ENCODE results near the gene PLEKHM3. TPM values are rescaled to one million over a fixed set of nuclear protein-coding genes. Genes with fewer than 3 reads are reported as not detected.

PLEKHM3 gene
- total RNA-seq, 1 donor: 23.5 TPM

GRCh38 chr2:207885010-207885409 lies 140.3 kb downstream of the PLEKHM3 start:
- Histone ChIP-seq H3K27me3 (ENCODE audit: insufficient read depth, low read length) (no peaks in the 10 kb centered on the region), H3K9me3 (ENCODE audit: low read depth, low read length) (no peaks in the 10 kb centered on the region), H3K4me1 (ENCODE audit: insufficient read depth, low read length) (peaks cover 4% of the 10 kb centered on the region), H3K4me2 (ENCODE audit: insufficient read depth, low read length) (no peak overlapping the region), H3K36me3 (ENCODE audit: insufficient read depth, low read length) (no peaks in the 10 kb centered on the region), H2AFZ (ENCODE audit: low read length) (no peak overlapping the region), H3K4me3 (ENCODE audit: insufficient read depth, low read length) (no peak overlapping the region), H4K20me1 (ENCODE audit: insufficient read depth, low read length) (no peaks in the 10 kb centered on the region), H3K27ac (ENCODE audit: low read depth, low read length) (no peak overlapping the region), H3K79me2 (ENCODE audit: insufficient read depth, low read length) (no peaks in the 10 kb centered on the region)
- TF ChIP-seq, protein P1, sequence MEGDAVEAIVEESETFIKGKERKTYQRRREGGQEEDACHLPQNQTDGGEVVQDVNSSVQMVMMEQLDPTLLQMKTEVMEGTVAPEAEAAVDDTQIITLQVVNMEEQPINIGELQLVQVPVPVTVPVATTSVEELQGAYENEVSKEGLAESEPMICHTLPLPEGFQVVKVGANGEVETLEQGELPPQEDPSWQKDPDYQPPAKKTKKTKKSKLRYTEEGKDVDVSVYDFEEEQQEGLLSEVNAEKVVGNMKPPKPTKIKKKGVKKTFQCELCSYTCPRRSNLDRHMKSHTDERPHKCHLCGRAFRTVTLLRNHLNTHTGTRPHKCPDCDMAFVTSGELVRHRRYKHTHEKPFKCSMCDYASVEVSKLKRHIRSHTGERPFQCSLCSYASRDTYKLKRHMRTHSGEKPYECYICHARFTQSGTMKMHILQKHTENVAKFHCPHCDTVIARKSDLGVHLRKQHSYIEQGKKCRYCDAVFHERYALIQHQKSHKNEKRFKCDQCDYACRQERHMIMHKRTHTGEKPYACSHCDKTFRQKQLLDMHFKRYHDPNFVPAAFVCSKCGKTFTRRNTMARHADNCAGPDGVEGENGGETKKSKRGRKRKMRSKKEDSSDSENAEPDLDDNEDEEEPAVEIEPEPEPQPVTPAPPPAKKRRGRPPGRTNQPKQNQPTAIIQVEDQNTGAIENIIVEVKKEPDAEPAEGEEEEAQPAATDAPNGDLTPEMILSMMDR (IDR thresholded peaks at IDR 0.05; ENCODE audit: extremely low read depth, low read depth, low read length): no peak
- no peak for DNase-seq (ENCODE audit: insufficient read length, low spot score, missing footprints)

DNA sequence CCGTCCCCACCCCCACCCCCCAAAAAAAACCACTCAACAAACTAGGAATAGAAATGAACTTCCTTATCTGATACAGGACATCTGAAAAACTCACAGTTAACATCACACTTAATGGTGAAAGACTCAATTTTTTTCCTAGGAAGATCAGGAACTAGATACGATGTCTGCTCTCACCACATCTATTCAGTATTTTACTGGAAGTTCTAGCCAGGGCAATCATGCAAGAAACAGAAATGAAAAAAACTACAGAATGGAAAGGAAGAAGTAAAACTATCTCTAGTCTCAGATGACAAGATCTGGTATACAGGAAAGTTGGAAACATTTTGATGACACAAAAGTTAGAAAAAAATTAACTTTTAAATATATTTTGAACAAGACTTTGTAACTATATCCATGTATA lies 141.2 kb downstream of the PLEKHM3 start:
- Histone ChIP-seq H2AFZ (ENCODE audit: low read length) (no peak overlapping the region), H3K4me3 (ENCODE audit: insufficient read depth, low read length) (no peak overlapping the region), H3K27me3 (ENCODE audit: insufficient read depth, low read length) (no peaks in the 10 kb centered on the region), H4K20me1 (ENCODE audit: insufficient read depth, low read length) (no peaks in the 10 kb centered on the region), H3K9me3 (ENCODE audit: low read depth, low read length) (no peaks in the 10 kb centered on the region), H3K4me2 (ENCODE audit: insufficient read depth, low read length) (no peak overlapping the region), H3K27ac (ENCODE audit: low read depth, low read length) (no peak overlapping the region), H3K36me3 (ENCODE audit: insufficient read depth, low read length) (no peaks in the 10 kb centered on the region), H3K79me2 (ENCODE audit: insufficient read depth, low read length) (no peaks in the 10 kb centered on the region), H3K4me1 (ENCODE audit: insufficient read depth, low read length) (peaks cover 13% of the 10 kb centered on the region)
- DNase-seq (ENCODE audit: insufficient read length, low spot score, missing footprints): no peak
- TF ChIP-seq, protein P1 (IDR thresholded peaks at IDR 0.05; ENCODE audit: extremely low read depth, low read depth, low read length): no peak

GRCh38 chr2:207883002-207883780 lies 142.1 kb downstream of the PLEKHM3 start:
- H4K20me1 ChIP-seq (ENCODE audit: insufficient read depth, low read length): no peaks in the 10 kb centered on the region
- H3K79me2 ChIP-seq (ENCODE audit: insufficient read depth, low read length): no peaks in the 10 kb centered on the region
- no peak overlapping the region for H2AFZ ChIP-seq (ENCODE audit: low read length)
- H3K4me3 ChIP-seq (ENCODE audit: insufficient read depth, low read length): no peak overlapping the region
- no peaks in the 10 kb centered on the region for H3K9me3 ChIP-seq (ENCODE audit: low read depth, low read length)
- H3K4me2 ChIP-seq (ENCODE audit: insufficient read depth, low read length): no peak overlapping the region
- H3K27ac ChIP-seq (ENCODE audit: low read depth, low read length): no peak overlapping the region
- H3K27me3 ChIP-seq (ENCODE audit: insufficient read depth, low read length): no peaks in the 10 kb centered on the region
- no peaks in the 10 kb centered on the region for H3K36me3 ChIP-seq (ENCODE audit: insufficient read depth, low read length)
- DNase-seq (ENCODE audit: insufficient read length, low spot score, missing footprints): no peak
- TF ChIP-seq, protein P1 (IDR thresholded peaks at IDR 0.05; ENCODE audit: extremely low read depth, low read depth, low read length): no peak
- H3K4me1 ChIP-seq (ENCODE audit: insufficient read depth, low read length): peaks cover 14% of the 10 kb centered on the region

GRCh38 chr2:207881902-207882301 lies 143.4 kb downstream of the PLEKHM3 start:
- Histone ChIP-seq H3K4me2 (ENCODE audit: insufficient read depth, low read length) (no peak overlapping the region), H2AFZ (ENCODE audit: low read length) (no peak overlapping the region), H3K36me3 (ENCODE audit: insufficient read depth, low read length) (no peaks in the 10 kb centered on the region), H3K4me1 (ENCODE audit: insufficient read depth, low read length) (peaks cover 20% of the 10 kb centered on the region), H4K20me1 (ENCODE audit: insufficient read depth, low read length) (no peaks in the 10 kb centered on the region), H3K9me3 (ENCODE audit: low read depth, low read length) (no peaks in the 10 kb centered on the region), H3K27ac (ENCODE audit: low read depth, low read length) (no peak overlapping the region), H3K4me3 (ENCODE audit: insufficient read depth, low read length) (no peak overlapping the region), H3K27me3 (ENCODE audit: insufficient read depth, low read length) (no peaks in the 10 kb centered on the region), H3K79me2 (ENCODE audit: insufficient read depth, low read length) (no peaks in the 10 kb centered on the region)
- DNase-seq (ENCODE audit: insufficient read length, low spot score, missing footprints): no peak
- TF ChIP-seq, protein P1 (IDR thresholded peaks at IDR 0.05; ENCODE audit: extremely low read depth, low read depth, low read length): no peak
